Testis (tissue), 3 donors: ENCODE data around the gene INF2. TPM values are rescaled to one million over a fixed set of nuclear protein-coding genes. Genes with fewer than 3 reads are reported as not detected.

ENCODE experiments used
- DNase-seq: peaks from one replicate; pipeline ENCODE4 v3.0.0-alpha.2; 2019
- H3K27ac ChIP-seq, 2 donors: fragments of 200-600 bp; sonication (generic); one replicate each; pipeline ENCODE4 v1.5.1; 2019
- H3K27me3 ChIP-seq: fragments of 200-600 bp; sonication (generic); one replicate; pipeline ENCODE4 v1.5.1; 2019
- H3K36me3 ChIP-seq: fragments of 200-600 bp; sonication (generic); one replicate; pipeline ENCODE4 v1.5.1; 2017; ENCODE audit warnings: low read depth; ENCODE audit errors: missing control alignments
- H3K4me1 ChIP-seq: fragments of 200-600 bp; sonication (generic); one replicate; pipeline ENCODE4 v1.5.1; 2019
- H3K4me3 ChIP-seq, 2 donors: fragments of 200-600 bp; sonication (generic); one replicate each; pipeline ENCODE4 v1.5.1; 2017 to 2019
- H3K9me3 ChIP-seq: fragments of 200-600 bp; sonication (generic); one replicate; pipeline ENCODE4 v1.5.1; 2017
- CTCF ChIP-seq, 3 experiments: fragments of 450-650 bp in 2 of 3; fragments of 200-600 bp in 1 of 3; sonication (generic) in 1 of 3; IDR thresholded peaks; one replicate each; pipeline ENCODE4 v1.5.1; 2016 to 2019; ENCODE audit warnings: antibody characterized with exemption in 3 of 3, mild to moderate bottlenecking in 2 of 3, moderate library complexity in 1 of 3
- POLR2A ChIP-seq: fragments of 450-650 bp; IDR thresholded peaks from one replicate; pipeline ENCODE4 v1.6.1; 2017; ENCODE audit warnings: antibody characterized with exemption, mild to moderate bottlenecking, moderate library complexity
- WGBS, 2 donors: methylation state at CpG; one replicate each; pipeline ENCODE4 v1.1.5; 2018; 5-methylcytosine and 5-hydroxymethylcytosine counted together
- intact Hi-C: fragments of 100-400 bp; cut with DNase I; formaldehyde crosslinking; loops from one replicate; pipeline ENCODE4 v1.15.1; 2023; ENCODE audit warnings: low total_unique reads
- polyA plus RNA-seq: library from polyadenylated mRNA; stranded (reverse); fragments of 350-450 nt; fragmentation: Illumina TruSeq; extraction: RNeasy Lipid Tissue Mini Kit (QIAGEN cat#74804); gene quantifications from one replicate; pipeline ENCODE4 v1.2.3, GENCODE V29; 2014; ENCODE audit warnings: low read depth, low replicate concordance; ENCODE audit not compliant: insufficient read depth
- total RNA-seq, 2 donors: library from RNA; depleted of rRNA; stranded (reverse); fragments of >200 nt; gene quantifications; one replicate each; pipeline ENCODE4 v1.2.3, GENCODE V29; 2016

INF2 gene
- total and polyA plus RNA-seq, 3 donors from 2014 or later = 50.5 to 328 (median 244) TPM

GRCh38 chr14:104700225-104700651 is 10.8 kb downstream of the INF2 start:
- H3K9me3 ChIP-seq = no peaks in the 10 kb centered on the region
- 43 to 57% methylated on average over 3 to 14 of the region's 14 CpGs for WGBS, 2 donors
- no peaks in the 10 kb centered on the region for H3K27me3 ChIP-seq
- DNase-seq = no peak
- intact Hi-C loops = no loop called here
- H3K4me1 ChIP-seq = peaks cover 56% of the 10 kb centered on the region
- H3K4me3 ChIP-seq = no peak overlapping the region
- H3K36me3 ChIP-seq = no peaks in the 10 kb centered on the region
- H3K27ac ChIP-seq = peak overlapping the region; percentile 3 to 54
- no peak for TF ChIP-seq CTCF (IDR thresholded peaks at IDR 0.05)
- TF ChIP-seq POLR2A = no peak

- 35 to 40% methylated on average over 5 to 22 of the region's 22 CpGs for WGBS, 2 donors
- Histone ChIP-seq H3K4me1 (peaks cover 51% of the 10 kb centered on the region), H3K36me3 (no peaks in the 10 kb centered on the region), H3K4me3 (peak overlapping the region in 1 of 2 donors; percentile 37), H3K27ac (peak overlapping the region; percentile 3 to 11), H3K9me3 (no peaks in the 10 kb centered on the region), H3K27me3 (no peaks in the 10 kb centered on the region)
- no peak for TF ChIP-seq POLR2A
- no peak for TF ChIP-seq CTCF (IDR thresholded peaks at IDR 0.05)
- peak; percentile 78 for DNase-seq
- intact Hi-C loops = no loop called here
Observed at GRCh38 chr14:104700747-104701217, 11.4 kb downstream of the INF2 start.

- 77% methylated on average over 10 to 46 of the region's 46 CpGs for WGBS, 2 donors
- peaks cover 44% of the 10 kb centered on the region for H3K4me1 ChIP-seq
- peak overlapping the region in 1 of 2 donors; percentile 37 for H3K4me3 ChIP-seq
- peak overlapping the region in 1 of 2 donors; percentile 3 for H3K27ac ChIP-seq
- no peaks in the 10 kb centered on the region for H3K9me3 ChIP-seq
- DNase-seq = no peak
- intact Hi-C loops = no loop called here
- H3K27me3 ChIP-seq = no peaks in the 10 kb centered on the region
- TF ChIP-seq POLR2A (no peak), CTCF (IDR thresholded peaks at IDR 0.05) (no peak)
- no peaks in the 10 kb centered on the region for H3K36me3 ChIP-seq
Observed at GRCh38 chr14:104701383-104702076, 12.1 kb downstream of the INF2 start.

- intact Hi-C loops = no loop called here
Observed at GRCh38 chr14:104702106-104702505, 12.7 kb downstream of the INF2 start.

More at GRCh38 chr14:104702106-104702505, 12.7 kb downstream of the INF2 start:
- Histone ChIP-seq H3K27me3 (no peaks in the 10 kb centered on the region), H3K36me3 (no peaks in the 10 kb centered on the region), H3K4me1 (peaks cover 39% of the 10 kb centered on the region), H3K27ac (no peak overlapping the region), H3K4me3 (no peak overlapping the region), H3K9me3 (no peaks in the 10 kb centered on the region)
- no peak for TF ChIP-seq POLR2A
- TF ChIP-seq CTCF (IDR thresholded peaks at IDR 0.05) = no peak
- no peak for DNase-seq
- 67 to 73% methylated on average over 11 to 12 of the region's 12 CpGs for WGBS, 2 donors
